HEK293 (cell line): ENCODE measurements around the gene SETD1B.

Source experiments
- CTCF ChIA-PET: fragments of 350-600 bp; formaldehyde crosslinking; extraction: SDS; loops from one replicate; lab custom pipeline; 2021; ENCODE audit warnings: antibody characterized with exemption; lab: Yijun Ruan, JAX
- POLR2A ChIA-PET: fragments of 300-600 bp; formaldehyde crosslinking; extraction: SDS; loops from one replicate; lab custom pipeline; 2020; ENCODE audit warnings: antibody characterized with exemption, inconsistent platforms; lab: Yijun Ruan, JAX
- H3K27ac ChIP-seq: fragments of 200-500 bp; sonication (Bioruptor generic); 2 replicates; pipeline ENCODE4 v1.5.1; 2014; ENCODE audit warnings: low read depth, low read length, control low read depth, inconsistent platforms; ENCODE audit errors: extremely low read depth
- H3K36me3 ChIP-seq, 2 experiments: fragments of 200-500 bp in 1 of 2; sonication (Bioruptor generic) in 1 of 2; 1 replicate in 1 of 2; 2 replicates in 1 of 2; pipeline ENCODE4 v1.5.1; 2014 to 2017; ENCODE audit warnings: inconsistent platforms in 2 of 2, low read length in 2 of 2; ENCODE audit not compliant: control insufficient read depth in 2 of 2, insufficient read depth in 1 of 2
- H3K4me1 ChIP-seq: fragments of 200-500 bp; sonication (Bioruptor generic); 2 replicates; pipeline ENCODE4 v1.5.1; 2014; ENCODE audit warnings: mild to moderate bottlenecking, low read length, inconsistent platforms; ENCODE audit not compliant: control insufficient read depth, insufficient read depth
- H3K4me3 ChIP-seq: 2 replicates; pipeline ENCODE4 v1.5.1; 2011; ENCODE audit warnings: low read depth, mild to moderate bottlenecking, control low read depth, low read length, moderate library complexity
- H3K9me3 ChIP-seq: fragments of 200-500 bp; sonication (Bioruptor generic); 2 replicates; pipeline ENCODE4 v1.5.1; 2014; ENCODE audit warnings: low read depth, low read length, inconsistent platforms; ENCODE audit not compliant: control insufficient read depth, insufficient read depth
- ATF2 ChIP-seq: fragments of 450-650 bp; formaldehyde crosslinking; IDR thresholded peaks from 2 replicates; pipeline ENCODE4 v1.5.1; 2016; ENCODE audit warnings: missing biosample characterization, missing genetic modification characterization, low read depth
- CTCF ChIP-seq: fragments of 450-650 bp; formaldehyde crosslinking; IDR thresholded peaks from 2 replicates; pipeline ENCODE4 v1.5.1; 2016; ENCODE audit warnings: missing biosample characterization, missing genetic modification characterization
- GLIS1 ChIP-seq: fragments of 450-650 bp; formaldehyde crosslinking; IDR thresholded peaks from 2 replicates; pipeline ENCODE4 v1.5.1; 2016; ENCODE audit warnings: missing biosample characterization, missing genetic modification characterization
- HOXA7 ChIP-seq: sonication (generic); formaldehyde crosslinking; IDR thresholded peaks from 2 replicates; pipeline ENCODE4 v1.8.1; 2022; ENCODE audit warnings: missing genetic modification reagents, borderline replicate concordance
- KLF1 ChIP-seq: fragments of 450-650 bp; formaldehyde crosslinking; IDR thresholded peaks from 2 replicates; pipeline ENCODE4 v1.5.1; 2016; ENCODE audit warnings: missing biosample characterization, missing genetic modification characterization
- KLF16 ChIP-seq: fragments of 450-650 bp; formaldehyde crosslinking; IDR thresholded peaks from 2 replicates; pipeline ENCODE4 v1.5.1; 2017; ENCODE audit warnings: missing biosample characterization, missing genetic modification characterization
- KLF9 ChIP-seq: fragments of 450-650 bp; formaldehyde crosslinking; IDR thresholded peaks from 2 replicates; pipeline ENCODE4 v1.5.1; 2016; ENCODE audit warnings: missing biosample characterization, missing genetic modification characterization, low read depth
- TRIM28 ChIP-seq: IDR thresholded peaks from 2 replicates; pipeline ENCODE4 v1.6.1; 2011; ENCODE audit warnings: low read length, control low read depth, borderline replicate concordance
- TSHZ1 ChIP-seq: fragments of 450-650 bp; formaldehyde crosslinking; IDR thresholded peaks from 2 replicates; pipeline ENCODE4 v1.5.1; 2016; ENCODE audit warnings: missing biosample characterization, missing genetic modification characterization, borderline replicate concordance
- ZFHX2 ChIP-seq: fragments of 450-650 bp; formaldehyde crosslinking; conservative IDR thresholded peaks from 2 replicates; pipeline ENCODE4 v1.5.1; 2016; ENCODE audit warnings: missing biosample characterization, missing genetic modification characterization
- ZNF157 ChIP-seq: fragments of 450-650 bp; formaldehyde crosslinking; IDR thresholded peaks from 2 replicates; pipeline ENCODE4 v1.5.1; 2016; ENCODE audit warnings: missing biosample characterization, missing genetic modification characterization
- ZNF184 ChIP-seq: fragments of 450-650 bp; IDR thresholded peaks from 2 replicates; pipeline ENCODE4 v1.5.1; 2018; ENCODE audit warnings: missing biosample characterization, mild to moderate bottlenecking, missing genetic modification characterization
- ZNF324 ChIP-seq: fragments of 450-650 bp; formaldehyde crosslinking; IDR thresholded peaks from 2 replicates; pipeline ENCODE4 v1.5.1; 2016; ENCODE audit warnings: missing biosample characterization, missing genetic modification characterization
- ZNF354C ChIP-seq: fragments of 450-650 bp; formaldehyde crosslinking; IDR thresholded peaks from 2 replicates; pipeline ENCODE4 v1.5.1; 2016; ENCODE audit warnings: missing biosample characterization, missing genetic modification characterization, low read depth, borderline replicate concordance
- ZNF362 ChIP-seq: fragments of 450-650 bp; formaldehyde crosslinking; IDR thresholded peaks from 2 replicates; pipeline ENCODE4 v1.5.1; 2016; ENCODE audit warnings: missing biosample characterization, missing genetic modification characterization
- ZNF423 ChIP-seq: fragments of 450-650 bp; formaldehyde crosslinking; IDR thresholded peaks from 2 replicates; pipeline ENCODE4 v1.5.1; 2016; ENCODE audit warnings: missing biosample characterization, missing genetic modification characterization
- ZNF514 ChIP-seq: fragments of 450-650 bp; formaldehyde crosslinking; IDR thresholded peaks from 2 replicates; pipeline ENCODE4 v1.5.1; 2016; ENCODE audit warnings: missing biosample characterization, missing genetic modification characterization
- ZNF521 ChIP-seq: fragments of 450-650 bp; formaldehyde crosslinking; IDR thresholded peaks from 2 replicates; pipeline ENCODE4 v1.5.1; 2017; ENCODE audit warnings: missing biosample characterization, mild to moderate bottlenecking, missing genetic modification characterization
- ZNF544 ChIP-seq: fragments of 450-650 bp; formaldehyde crosslinking; IDR thresholded peaks from 2 replicates; pipeline ENCODE4 v1.5.0; 2017; ENCODE audit warnings: missing biosample characterization, missing genetic modification characterization
- ZNF585B ChIP-seq: fragments of 450-650 bp; formaldehyde crosslinking; IDR thresholded peaks from 2 replicates; pipeline ENCODE4 v1.5.1; 2016; ENCODE audit warnings: missing biosample characterization, missing genetic modification characterization
- ZNF624 ChIP-seq: fragments of 450-650 bp; formaldehyde crosslinking; IDR thresholded peaks from 2 replicates; pipeline ENCODE4 v1.5.1; 2017; ENCODE audit warnings: missing biosample characterization, missing genetic modification characterization
- ZSCAN18 ChIP-seq: fragments of 450-650 bp; formaldehyde crosslinking; IDR thresholded peaks from 2 replicates; pipeline ENCODE4 v1.5.1; 2016; ENCODE audit warnings: missing biosample characterization, missing genetic modification characterization

SETD1B gene

GRCh38 chr12:121829250-121829918, 25.6 kb downstream of the SETD1B start:
- Histone ChIP-seq H3K27ac (no peak overlapping the region), H3K4me1 (no peaks in the 10 kb centered on the region), H3K4me3 (no peak overlapping the region), H3K36me3 (peaks cover 15 to 63% of the 10 kb centered on the region in 2 experiments; a peak in 2 of 3 replicates), H3K9me3 (no peaks in the 10 kb centered on the region)
- CTCF ChIA-PET, result interaction anchor here (0.6 to 0.7 kb wide), 2 partner anchors 8 to 701 kb away, joined by 3 to 4 read pairs; no protein-coding TSS in a partner anchor
- POLR2A ChIA-PET, result no interaction called here
- TF ChIP-seq ZNF354C (tag by site-specific recombination) (no peak), TSHZ1 (tag by site-specific recombination) (no peak), ZNF585B (tag by site-specific recombination) (no peak), KLF16 (tag by site-specific recombination) (no peak), GLIS1 (tag by site-specific recombination) (no peak), HOXA7 (no peak), TRIM28 (no peak), ZNF544 (no peak), ZSCAN18 (tag by site-specific recombination) (no peak), CTCF (tag by site-specific recombination) (no peak), ZNF514 (tag by site-specific recombination) (no peak), ZNF624 (no peak), ZNF423 (tag by site-specific recombination) (no peak), ZNF362 (tag by site-specific recombination) (no peak), ZFHX2 (no peak)
- TF ChIP-seq, all 188 proteins: peak for 0

- Histone ChIP-seq H3K4me3 (no peak overlapping the region), H3K9me3 (no peaks in the 10 kb centered on the region), H3K27ac (no peak overlapping the region), H3K4me1 (no peaks in the 10 kb centered on the region), H3K36me3 (peaks cover 14 to 60% of the 10 kb centered on the region in 2 experiments; a peak in 2 of 3 replicates)
- POLR2A ChIA-PET, result no interaction called here
- CTCF ChIA-PET, result no interaction called here
- no peak for TF ChIP-seq KLF9 (tag by site-specific recombination)
- no peak for TF ChIP-seq ZSCAN18 (tag by site-specific recombination)
- TF ChIP-seq KLF1, result no peak
- no peak for TF ChIP-seq ZNF157
- TF ChIP-seq ZNF324 (tag by site-specific recombination), result no peak
- TF ChIP-seq ZNF184 (tag by site-specific recombination), result no peak
- TF ChIP-seq ZNF521, result no peak
- TF ChIP-seq ATF2, result no peak
Measured at GRCh38 chr12:121830134-121830533, 26.3 kb downstream of the SETD1B start.
